D721Med (cell line): ENCODE results near the gene POLDIP2.

Experiments
- DNase-seq: peaks from one replicate; pipeline ENCODE4 v3.0.0; 2011; ENCODE audit warnings: low spot score; ENCODE audit not compliant: insufficient read length
- FAIRE-seq: peaks from 2 replicates; lab custom pipeline; 2011; peaks lifted over from hg19 to GRCh38; lab: Jason Lieb, UNC
- CTCF ChIP-seq: IDR thresholded peaks from 2 replicates; pipeline ENCODE4 v1.5.1; 2012; ENCODE audit warnings: mild to moderate bottlenecking, control low read depth; ENCODE audit not compliant: insufficient read depth; ENCODE audit errors: missing control alignments

POLDIP2 gene

DNA sequence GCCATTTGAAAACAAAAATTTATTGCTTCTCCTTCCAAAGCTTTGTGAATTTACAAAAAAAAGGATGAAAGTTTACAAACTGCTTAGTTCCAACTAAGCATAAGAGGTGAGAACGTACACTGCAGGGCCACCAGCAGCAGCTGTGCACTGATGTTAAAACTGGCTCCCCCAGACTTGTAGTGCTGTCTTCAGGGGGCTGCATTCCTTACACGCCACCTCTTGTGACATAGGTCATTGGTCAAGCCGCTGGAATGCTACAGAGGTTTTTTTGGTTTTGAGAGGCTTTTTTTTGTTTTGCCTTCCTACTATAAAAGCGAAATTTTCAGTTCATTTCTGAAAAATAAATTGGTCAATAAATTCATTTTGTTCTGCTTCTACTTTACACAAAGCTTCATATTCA, 29.0 kb downstream of the POLDIP2 start:
- FAIRE-seq (no peak), DNase-seq (no peak)
- no peak for TF ChIP-seq CTCF

GRCh38 chr17:28327709-28328108, 29.6 kb downstream of the POLDIP2 start:
- DNase-seq = no peak
- peak; percentile 40 for TF ChIP-seq CTCF

DNA sequence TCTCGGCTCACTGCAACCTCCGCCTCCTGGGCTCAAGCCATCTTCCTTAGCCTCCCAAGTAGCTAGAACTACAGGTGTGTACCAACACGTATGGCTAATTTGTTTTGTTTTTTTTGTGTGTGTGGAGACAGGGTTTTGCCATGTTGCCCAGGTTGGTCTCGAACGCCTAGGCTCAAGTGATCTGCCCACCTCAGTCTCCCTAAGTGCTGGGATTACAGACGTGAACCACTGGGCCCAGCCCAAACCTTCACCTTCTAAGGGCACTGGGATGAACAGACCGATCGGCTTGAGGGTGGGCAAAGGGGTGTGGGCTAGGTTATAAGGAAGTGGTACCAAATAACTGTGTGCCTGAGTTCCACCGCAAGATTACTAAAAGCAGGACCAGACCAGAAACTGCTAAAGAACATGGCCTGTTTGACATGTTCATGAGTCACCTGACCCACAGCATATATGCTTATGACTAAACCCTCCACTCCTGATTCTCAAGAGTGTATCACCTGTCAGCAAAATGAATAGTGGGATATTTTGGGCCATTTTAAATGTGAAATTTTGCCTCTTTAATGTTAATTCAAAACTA, 30.2 kb downstream of the POLDIP2 start:
- no peak for DNase-seq
- no peak for FAIRE-seq
- TF ChIP-seq CTCF = no peak

More at GRCh38 chr17:28327709-28328108, 29.6 kb downstream of the POLDIP2 start:
- peak; percentile 56 for FAIRE-seq

DNA sequence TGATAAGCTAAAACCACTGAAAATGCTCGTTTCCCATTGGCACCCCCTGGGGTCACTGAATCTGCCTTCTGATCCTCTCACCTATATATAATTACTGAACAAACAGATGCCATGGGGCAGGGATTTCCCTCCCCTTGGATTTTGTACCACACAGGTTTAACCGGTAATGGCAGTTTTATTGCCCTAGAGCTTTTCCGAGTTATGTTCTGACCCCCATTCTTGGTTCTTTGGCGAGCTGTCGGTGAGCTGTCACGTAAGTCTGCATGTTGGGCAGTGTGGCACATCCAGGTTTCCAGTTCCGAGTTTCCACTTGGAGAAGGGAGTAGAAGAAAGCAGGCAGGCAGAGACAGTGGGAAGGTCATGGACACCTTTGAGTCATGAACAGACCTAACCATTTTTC, 31.2 kb downstream of the POLDIP2 start:
- FAIRE-seq (no peak), DNase-seq (no peak)
- no peak for TF ChIP-seq CTCF

GRCh38 chr17:28325211-28325610, 32.1 kb downstream of the POLDIP2 start:
- no peak for DNase-seq
- FAIRE-seq = no peak
- TF ChIP-seq CTCF = no peak

DNA sequence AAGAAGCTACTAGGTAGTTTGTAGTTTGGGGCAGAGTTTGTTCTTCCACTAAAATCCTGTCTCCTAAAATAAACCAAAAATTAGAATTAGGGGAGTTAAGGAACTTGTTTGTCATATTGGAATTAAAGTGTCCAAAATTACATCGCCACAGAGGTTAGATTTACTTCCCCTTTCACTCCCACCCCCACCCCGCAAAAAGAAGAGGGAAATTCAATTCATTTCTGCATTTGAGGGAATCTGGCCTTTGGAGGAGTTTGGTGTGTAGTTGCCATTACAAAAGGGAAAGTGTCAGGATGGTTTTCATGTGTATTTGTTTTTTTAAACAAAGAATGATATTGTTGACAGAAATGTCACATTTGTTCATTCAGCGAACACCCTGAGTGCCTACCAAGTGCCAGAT, 32.5 kb downstream of the POLDIP2 start:
- DNase-seq = no peak
- FAIRE-seq = no peak
- TF ChIP-seq CTCF = no peak

- FAIRE-seq = no peak
- no peak for DNase-seq
- no peak for TF ChIP-seq CTCF
These were observed 33.0 kb downstream of the POLDIP2 start for GRCh38 chr17:28324267-28324745.
